Activated T-cell treated with anti-CD3 and anti-CD28 coated beads, Interleukin-2, amount 50 U/mL, for 4 hours (primary cell): ENCODE results near the gene ANKRD33B. TPM values are rescaled to one million over a fixed set of nuclear protein-coding genes. Genes with fewer than 3 reads are reported as not detected.
"Not testable (repeated sequence)": the region's sequence is repeated elsewhere in the genome, so short reads cannot be mapped to it uniquely, and the experiment has no call there.

Experiments used
- ATAC-seq, 2 donors: fragments of 200-7000 bp; cut with Tn5 transposase; one replicate each; pipeline ENCODE4 v1.10.0; 2021
- DNase-seq: peaks from one replicate; pipeline ENCODE4 v3.0.0-alpha.2; 2020
- H3K27me3 Mint-ChIP-seq: one replicate; pipeline ENCODE4 v1.8.0; 2021; ENCODE audit warnings: low read depth, mixed read lengths
- H3K36me3 Mint-ChIP-seq: one replicate; pipeline ENCODE4 v1.8.0; 2022; ENCODE audit warnings: mixed read lengths; ENCODE audit not compliant: insufficient read depth
- H3K4me1 Mint-ChIP-seq: one replicate; pipeline ENCODE4 v1.8.0; 2021; ENCODE audit warnings: low read depth, mixed read lengths
- H3K4me3 Mint-ChIP-seq: one replicate; pipeline ENCODE4 v1.8.0; 2021; ENCODE audit warnings: mild to moderate bottlenecking, moderate library complexity, mixed read lengths
- H3K9me3 Mint-ChIP-seq: one replicate; pipeline ENCODE4 v1.8.0; 2021; ENCODE audit warnings: mixed read lengths
- total RNA-seq, 3 donors: library from RNA; stranded (reverse); gene quantifications; one replicate each; pipeline ENCODE4 v1.2.1, GENCODE V29; 2021

The ANKRD33B gene
- total RNA-seq, 3 donors from 2014 or later, result 7.7 to 20.2 (median 9.7) TPM

- no peak for DNase-seq
- Mint-ChIP-seq H3K4me3 (no peak overlapping the region), H3K9me3 (no peaks in the 10 kb centered on the region), H3K27me3 (peaks cover 24% of the 10 kb centered on the region), H3K4me1 (peaks cover 10% of the 10 kb centered on the region), H3K36me3 (no peaks in the 10 kb centered on the region)
- no peak for ATAC-seq
Measured at GRCh38 chr5:10542055-10542550, 21.8 kb upstream of the ANKRD33B start.

GRCh38 chr5:10543585-10544040 lies 20.3 kb upstream of the ANKRD33B start:
- no peak for DNase-seq
- Mint-ChIP-seq H3K9me3 (no peaks in the 10 kb centered on the region), H3K4me1 (no peaks in the 10 kb centered on the region), H3K4me3 (no peak overlapping the region), H3K36me3 (no peaks in the 10 kb centered on the region), H3K27me3 (peaks cover 18% of the 10 kb centered on the region)
- ATAC-seq, result no peak

- Mint-ChIP-seq H3K27me3 (peaks cover 10% of the 10 kb centered on the region), H3K9me3 (no peaks in the 10 kb centered on the region), H3K4me3 (no peak overlapping the region), H3K36me3 (no peaks in the 10 kb centered on the region), H3K4me1 (no peaks in the 10 kb centered on the region)
- no peak for DNase-seq
- no peak for ATAC-seq
Measured at GRCh38 chr5:10545084-10545483, 18.8 kb upstream of the ANKRD33B start.

GRCh38 chr5:10546186-10546585 lies 17.7 kb upstream of the ANKRD33B start:
- H3K27me3 Mint-ChIP-seq, result peaks cover 6% of the 10 kb centered on the region
- ATAC-seq, result no peak
- no peaks in the 10 kb centered on the region for H3K4me1 Mint-ChIP-seq
- H3K4me3 Mint-ChIP-seq, result no peak overlapping the region
- no peaks in the 10 kb centered on the region for H3K9me3 Mint-ChIP-seq
- H3K36me3 Mint-ChIP-seq, result no peaks in the 10 kb centered on the region
- DNase-seq, result no peak

GRCh38 chr5:10548418-10549122 lies 15.3 kb upstream of the ANKRD33B start:
- ATAC-seq (no peak), DNase-seq (no peak)
- H3K27me3 Mint-ChIP-seq, result peaks cover 1% of the 10 kb centered on the region
- H3K36me3 Mint-ChIP-seq, result no peaks in the 10 kb centered on the region
- H3K9me3 Mint-ChIP-seq, result no peaks in the 10 kb centered on the region
- no peak overlapping the region for H3K4me3 Mint-ChIP-seq
- peaks cover 15% of the 10 kb centered on the region for H3K4me1 Mint-ChIP-seq

GRCh38 chr5:10549123-10549514 lies 14.8 kb upstream of the ANKRD33B start:
- not testable (repeated sequence) for ATAC-seq, H3K27me3 Mint-ChIP-seq, DNase-seq, H3K36me3 Mint-ChIP-seq, H3K4me3 Mint-ChIP-seq, H3K9me3 Mint-ChIP-seq
- peaks cover 16% of the 10 kb centered on the region for H3K4me1 Mint-ChIP-seq

GRCh38 chr5:10550222-10550995 lies 13.5 kb upstream of the ANKRD33B start:
- Mint-ChIP-seq H3K4me1 (peaks cover 16% of the 10 kb centered on the region), H3K36me3 (no peaks in the 10 kb centered on the region), H3K9me3 (no peaks in the 10 kb centered on the region), H3K4me3 (no peak overlapping the region), H3K27me3 (peaks cover 10% of the 10 kb centered on the region)
- DNase-seq (no peak), ATAC-seq (no peak)

GRCh38 chr5:10551782-10552138 lies 12.1 kb upstream of the ANKRD33B start:
- no peak for DNase-seq
- H3K27me3 Mint-ChIP-seq, result peaks cover 14% of the 10 kb centered on the region
- H3K4me1 Mint-ChIP-seq, result peaks cover 16% of the 10 kb centered on the region
- ATAC-seq, result no peak
- no peaks in the 10 kb centered on the region for H3K36me3 Mint-ChIP-seq
- no peaks in the 10 kb centered on the region for H3K9me3 Mint-ChIP-seq
- H3K4me3 Mint-ChIP-seq, result no peak overlapping the region

- Mint-ChIP-seq H3K27me3 (peaks cover 14% of the 10 kb centered on the region), H3K4me3 (no peak overlapping the region), H3K36me3 (no peaks in the 10 kb centered on the region), H3K9me3 (no peaks in the 10 kb centered on the region), H3K4me1 (peaks cover 16% of the 10 kb centered on the region)
- no peak for ATAC-seq
- no peak for DNase-seq
Measured at GRCh38 chr5:10552183-10553143, 11.4 kb upstream of the ANKRD33B start.

- Mint-ChIP-seq H3K9me3 (no peaks in the 10 kb centered on the region), H3K4me3 (no peak overlapping the region), H3K4me1 (peaks cover 16% of the 10 kb centered on the region), H3K27me3 (peaks cover 14% of the 10 kb centered on the region), H3K36me3 (no peaks in the 10 kb centered on the region)
- DNase-seq (no peak), ATAC-seq (no peak)
Measured at GRCh38 chr5:10553476-10553875, 10.4 kb upstream of the ANKRD33B start.

GRCh38 chr5:10555277-10555684 lies 8.6 kb upstream of the ANKRD33B start:
- Mint-ChIP-seq H3K9me3 (no peaks in the 10 kb centered on the region), H3K4me1 (peaks cover 16% of the 10 kb centered on the region), H3K4me3 (no peak overlapping the region), H3K36me3 (no peaks in the 10 kb centered on the region), H3K27me3 (peaks cover 14% of the 10 kb centered on the region)
- DNase-seq, result no peak
- ATAC-seq, result no peak

- no peaks in the 10 kb centered on the region for H3K36me3 Mint-ChIP-seq
- no peaks in the 10 kb centered on the region for H3K9me3 Mint-ChIP-seq
- ATAC-seq (no peak), DNase-seq (no peak)
- peaks cover 14% of the 10 kb centered on the region for H3K27me3 Mint-ChIP-seq
- no peak overlapping the region for H3K4me3 Mint-ChIP-seq
- peaks cover 16% of the 10 kb centered on the region for H3K4me1 Mint-ChIP-seq
Measured at GRCh38 chr5:10556289-10556807, 7.5 kb upstream of the ANKRD33B start.

- Mint-ChIP-seq H3K9me3 (no peaks in the 10 kb centered on the region), H3K27me3 (peaks cover 14% of the 10 kb centered on the region), H3K4me3 (no peak overlapping the region), H3K36me3 (no peaks in the 10 kb centered on the region), H3K4me1 (peaks cover 15% of the 10 kb centered on the region)
- ATAC-seq (no peak), DNase-seq (no peak)
Measured at GRCh38 chr5:10556893-10557746, 6.8 kb upstream of the ANKRD33B start.
